Ascending aorta (tissue), 2 donors: ENCODE results near the gene FGR. TPM values are rescaled to one million over a fixed set of nuclear protein-coding genes. Genes with fewer than 3 reads are reported as not detected.
A peak's percentile ranks its signal among the peaks of the same experiment; 100 is the strongest.

Source experiments
- DNase-seq, 2 donors: peaks; one replicate each; pipeline ENCODE4 v3.0.0-alpha.2; 2019; ENCODE audit warnings: low spot score in 2 of 2
- H3K27ac ChIP-seq, 2 donors: fragments of 200-600 bp; sonication (generic); one replicate each; pipeline ENCODE4 v1.5.1; 2016 to 2017; ENCODE audit warnings: mild to moderate bottlenecking in 1 of 2
- H3K27me3 ChIP-seq: fragments of 200-600 bp; sonication (generic); one replicate; pipeline ENCODE4 v1.5.1; 2017
- H3K36me3 ChIP-seq, 2 donors: fragments of 200-600 bp; sonication (generic); one replicate each; pipeline ENCODE4 v1.5.1; 2016
- H3K4me1 ChIP-seq, 2 donors: fragments of 200-600 bp; sonication (generic); one replicate each; pipeline ENCODE4 v1.5.1; 2016 to 2017; ENCODE audit warnings: mild to moderate bottlenecking in 1 of 2
- H3K4me3 ChIP-seq, 2 donors: fragments of 200-600 bp; sonication (generic); one replicate each; pipeline ENCODE4 v1.5.1; 2016 to 2017; ENCODE audit warnings: mild to moderate bottlenecking in 1 of 2
- H3K9me3 ChIP-seq, 2 donors: fragments of 200-600 bp; sonication (generic); one replicate each; pipeline ENCODE4 v1.5.1; 2016
- CTCF ChIP-seq, 3 experiments: fragments of 200-600 bp in 2 of 3; fragments of 450-650 bp in 1 of 3; sonication (generic) in 2 of 3; IDR thresholded peaks; one replicate each; pipeline ENCODE4 v1.5.1; 2016 to 2019; ENCODE audit warnings: antibody characterized with exemption in 3 of 3, mild to moderate bottlenecking in 1 of 3, moderate library complexity in 1 of 3
- intact Hi-C: fragments of 100-400 bp; cut with DNase I; formaldehyde crosslinking; loops from one replicate; pipeline ENCODE4 v1.15.1; 2023
- total RNA-seq: library from RNA; depleted of rRNA; stranded (reverse); fragments of >200 nt; gene quantifications from one replicate; pipeline ENCODE4 v1.1.0, GENCODE V29; 2016

FGR gene
- total RNA-seq, 1 donor from 2014 or later = 10.4 TPM

- peaks cover 21 to 63% of the 10 kb centered on the region in 2 donors for H3K4me1 ChIP-seq
Measured at GRCh38 chr1:27588256-27589232, 46.4 kb downstream of the FGR start.

GRCh38 chr1:27585684-27586083 lies 49.3 kb downstream of the FGR start:
- H3K9me3 ChIP-seq = no peaks in the 10 kb centered on the region
- H3K36me3 ChIP-seq = no peaks in the 10 kb centered on the region
- peaks cover 11 to 53% of the 10 kb centered on the region in 2 donors for H3K4me1 ChIP-seq
- no peaks in the 10 kb centered on the region for H3K27me3 ChIP-seq
- DNase-seq = no peak
- no peak overlapping the region for H3K4me3 ChIP-seq
- intact Hi-C loops = no loop called here
- no peak for TF ChIP-seq CTCF (IDR thresholded peaks at IDR 0.05)
- peak overlapping the region; percentile 86 to 96 for H3K27ac ChIP-seq

More at GRCh38 chr1:27588256-27589232, 46.4 kb downstream of the FGR start:
- intact Hi-C loops = no loop called here
- H3K9me3 ChIP-seq = no peaks in the 10 kb centered on the region
- no peak for TF ChIP-seq CTCF (IDR thresholded peaks at IDR 0.05)
- no peaks in the 10 kb centered on the region for H3K27me3 ChIP-seq
- no peak for DNase-seq
- peaks cover 0 to 5% of the 10 kb centered on the region in 2 donors for H3K36me3 ChIP-seq
- H3K4me3 ChIP-seq = no peak overlapping the region
- H3K27ac ChIP-seq = peak overlapping the region; percentile 86 to 96

GRCh38 chr1:27584453-27584852 lies 50.5 kb downstream of the FGR start:
- intact Hi-C loops = no loop called here
- Histone ChIP-seq H3K9me3 (no peaks in the 10 kb centered on the region), H3K27me3 (no peaks in the 10 kb centered on the region), H3K36me3 (no peaks in the 10 kb centered on the region), H3K4me3 (no peak overlapping the region), H3K4me1 (peaks cover 4 to 45% of the 10 kb centered on the region in 2 donors), H3K27ac (peak overlapping the region in 1 of 2 donors; percentile 96)
- no peak for DNase-seq
- no peak for TF ChIP-seq CTCF (IDR thresholded peaks at IDR 0.05)

GRCh38 chr1:27583479-27583878 lies 51.5 kb downstream of the FGR start:
- peaks cover 4 to 38% of the 10 kb centered on the region in 2 donors for H3K4me1 ChIP-seq
- TF ChIP-seq CTCF (IDR thresholded peaks at IDR 0.05) = no peak
- H3K27me3 ChIP-seq = no peaks in the 10 kb centered on the region
- H3K27ac ChIP-seq = peak overlapping the region; percentile 93 to 96
- DNase-seq = no peak
- no peak overlapping the region for H3K4me3 ChIP-seq
- intact Hi-C loops = no loop called here
- no peaks in the 10 kb centered on the region for H3K36me3 ChIP-seq
- no peaks in the 10 kb centered on the region for H3K9me3 ChIP-seq

GRCh38 chr1:27581823-27582243 lies 53.2 kb downstream of the FGR start:
- H3K9me3 ChIP-seq = no peaks in the 10 kb centered on the region
- intact Hi-C loops = no loop called here
- no peak overlapping the region for H3K4me3 ChIP-seq
- DNase-seq = peak in 1 of 2 donors; percentile 85
- H3K27ac ChIP-seq = peak overlapping the region; percentile 93 to 96
- peaks cover 11 to 45% of the 10 kb centered on the region in 2 donors for H3K4me1 ChIP-seq
- H3K27me3 ChIP-seq = no peaks in the 10 kb centered on the region
- H3K36me3 ChIP-seq = no peaks in the 10 kb centered on the region
- no peak for TF ChIP-seq CTCF (IDR thresholded peaks at IDR 0.05)
